Measurements from ENCODE around the gene DNAH8. TPM values are rescaled to one million over a fixed set of nuclear protein-coding genes. Genes with fewer than 3 reads are reported as not detected.

The DNAH8 gene
- total and polyA plus RNA-seq, 9 donors: 0.58 to 4.3 (median 1.5) TPM

- Histone ChIP-seq H3K4me3 (ENCODE audit: low read length) (no peak overlapping the region), H3K27me3 (ENCODE audit: control insufficient read depth, insufficient read depth, low read length) (no peaks in the 10 kb centered on the region), H3K36me3 (ENCODE audit: control insufficient read depth, insufficient read depth, low read length) (no peaks in the 10 kb centered on the region), H3K27ac (ENCODE audit: low read length) (no peak overlapping the region), H3K9me3 (replicated peaks; ENCODE audit: control insufficient read depth, low read depth, low read length) (peaks cover 6% of the 10 kb centered on the region), H3K4me1 (ENCODE audit: control insufficient read depth, insufficient read depth, low read length) (peaks cover 3% of the 10 kb centered on the region)
- WGBS (ENCODE audit: insufficient coverage): no CpG with 5 or more reads among the region's 3 CpGs
- DNase-seq: no peak
These were observed 13.6 kb upstream of the DNAH8 start for GRCh38 chr6:38701551-38701950.

- Histone ChIP-seq H3K4me3 (ENCODE audit: low read length) (peak within 1 kb of the TSS; percentile 92), H3K9me3 (replicated peaks; ENCODE audit: control insufficient read depth, low read depth, low read length) (peaks cover 6% of the 10 kb centered on the region), H3K4me1 (ENCODE audit: control insufficient read depth, insufficient read depth, low read length) (peaks cover 3% of the 10 kb centered on the region), H3K27me3 (ENCODE audit: control insufficient read depth, insufficient read depth, low read length) (no peaks in the 10 kb centered on the region), H3K27ac (ENCODE audit: low read length) (peak within 1 kb of the TSS; percentile 97), H3K36me3 (ENCODE audit: control insufficient read depth, insufficient read depth, low read length) (no peaks in the 10 kb centered on the region)
- under 1% methylated on average over 43 of the region's 53 CpGs for WGBS (ENCODE audit: insufficient coverage)
- peak; percentile 100 for DNase-seq
These were observed 12.3 kb upstream of the DNAH8 start, which contains the start of gene GLO1 for GRCh38 chr6:38702558-38703397. GLO1 (minus strand) TSS chr6:38703145; CDS start chr6:38703054, 91 bp downstream.

- H3K4me1 ChIP-seq (ENCODE audit: control insufficient read depth, insufficient read depth, low read length): peaks cover 3% of the 10 kb centered on the region
- no peaks in the 10 kb centered on the region for H3K36me3 ChIP-seq (ENCODE audit: control insufficient read depth, insufficient read depth, low read length)
- H3K9me3 ChIP-seq (replicated peaks; ENCODE audit: control insufficient read depth, low read depth, low read length): peaks cover 6% of the 10 kb centered on the region
- 80% methylated on average over 1 of the region's 5 CpGs for WGBS (ENCODE audit: insufficient coverage)
- no peak overlapping the region for H3K4me3 ChIP-seq (ENCODE audit: low read length)
- no peaks in the 10 kb centered on the region for H3K27me3 ChIP-seq (ENCODE audit: control insufficient read depth, insufficient read depth, low read length)
- no peak for DNase-seq
- H3K27ac ChIP-seq (ENCODE audit: low read length): no peak overlapping the region
These were observed 11.0 kb upstream of the DNAH8 start for GRCh38 chr6:38703949-38704590.

- no peak overlapping the region for H3K4me3 ChIP-seq (ENCODE audit: low read length)
- peaks cover 1% of the 10 kb centered on the region for H3K9me3 ChIP-seq (replicated peaks; ENCODE audit: control insufficient read depth, low read depth, low read length)
- peaks cover 3% of the 10 kb centered on the region for H3K4me1 ChIP-seq (ENCODE audit: control insufficient read depth, insufficient read depth, low read length)
- H3K36me3 ChIP-seq (ENCODE audit: control insufficient read depth, insufficient read depth, low read length): no peaks in the 10 kb centered on the region
- 45% methylated on average over 1 of the region's 2 CpGs for WGBS (ENCODE audit: insufficient coverage)
- no peak overlapping the region for H3K27ac ChIP-seq (ENCODE audit: low read length)
- no peaks in the 10 kb centered on the region for H3K27me3 ChIP-seq (ENCODE audit: control insufficient read depth, insufficient read depth, low read length)
- no peak for DNase-seq
These were observed 9.2 kb upstream of the DNAH8 start for GRCh38 chr6:38705924-38706323.

- H3K9me3 ChIP-seq (replicated peaks; ENCODE audit: control insufficient read depth, low read depth, low read length): no peaks in the 10 kb centered on the region
- no peak overlapping the region for H3K27ac ChIP-seq (ENCODE audit: low read length)
- H3K4me3 ChIP-seq (ENCODE audit: low read length): no peak overlapping the region
- H3K27me3 ChIP-seq (ENCODE audit: control insufficient read depth, insufficient read depth, low read length): no peaks in the 10 kb centered on the region
- no peaks in the 10 kb centered on the region for H3K36me3 ChIP-seq (ENCODE audit: control insufficient read depth, insufficient read depth, low read length)
- H3K4me1 ChIP-seq (ENCODE audit: control insufficient read depth, insufficient read depth, low read length): no peaks in the 10 kb centered on the region
- DNase-seq: peak; percentile 18
- no CpG with 5 or more reads among the region's 2 CpGs for WGBS (ENCODE audit: insufficient coverage)
These were observed 6.6 kb upstream of the DNAH8 start for GRCh38 chr6:38708496-38708895.

GRCh38 chr6:38713812-38714211 is 1.3 kb upstream of the DNAH8 start:
- H3K27ac ChIP-seq (ENCODE audit: low read length): no peak overlapping the region
- H3K4me1 ChIP-seq (ENCODE audit: control insufficient read depth, insufficient read depth, low read length): peaks cover 2% of the 10 kb centered on the region
- no peaks in the 10 kb centered on the region for H3K36me3 ChIP-seq (ENCODE audit: control insufficient read depth, insufficient read depth, low read length)
- no peaks in the 10 kb centered on the region for H3K9me3 ChIP-seq (replicated peaks; ENCODE audit: control insufficient read depth, low read depth, low read length)
- WGBS (ENCODE audit: insufficient coverage): 33% methylated on average over 3 of the region's 6 CpGs
- DNase-seq: no peak
- no peak overlapping the region for H3K4me3 ChIP-seq (ENCODE audit: low read length)
- H3K27me3 ChIP-seq (ENCODE audit: control insufficient read depth, insufficient read depth, low read length): peaks cover 31% of the 10 kb centered on the region

DNA sequence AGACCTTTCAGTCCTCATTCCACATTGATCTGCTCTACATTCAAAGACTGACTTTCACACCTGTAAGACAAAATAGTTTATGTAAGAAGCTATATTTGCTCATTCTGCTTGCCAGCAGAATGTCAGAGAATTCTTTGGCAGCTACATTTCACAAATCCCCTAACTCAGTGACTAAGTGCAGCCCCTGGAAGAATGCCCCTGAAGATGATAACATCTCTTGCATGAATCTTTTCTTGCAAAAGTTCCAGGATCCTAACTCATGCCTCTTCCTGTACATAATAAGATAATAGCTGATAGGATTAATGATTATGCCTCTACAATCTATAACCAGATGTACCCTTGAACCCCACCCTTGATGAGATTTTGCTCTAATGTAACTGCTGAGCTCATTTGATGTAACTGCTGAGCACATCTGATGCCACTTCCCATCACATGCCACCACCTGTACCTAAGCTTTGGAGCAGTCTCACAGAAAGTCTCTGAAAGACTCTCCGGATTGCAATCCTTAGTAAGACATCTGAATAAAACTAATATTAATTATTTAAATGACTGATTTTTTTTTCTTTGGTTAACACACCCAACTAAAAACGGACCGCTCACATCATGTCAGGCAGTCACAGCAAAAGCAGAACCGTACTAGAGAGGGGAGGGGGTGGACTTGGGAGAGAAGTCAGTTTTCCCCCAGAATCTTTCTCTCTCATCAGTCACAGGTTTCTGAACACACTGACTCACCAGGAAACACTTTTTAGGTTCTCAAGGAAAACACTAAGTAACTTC is 684 bp upstream of the DNAH8 start:
- H3K9me3 ChIP-seq (replicated peaks; ENCODE audit: control insufficient read depth, low read depth, low read length): no peaks in the 10 kb centered on the region
- H3K27ac ChIP-seq (ENCODE audit: low read length): no peak overlapping the region
- no CpG with 5 or more reads among the region's 4 CpGs for WGBS (ENCODE audit: insufficient coverage)
- peaks cover 31% of the 10 kb centered on the region for H3K27me3 ChIP-seq (ENCODE audit: control insufficient read depth, insufficient read depth, low read length)
- DNase-seq: no peak
- H3K4me3 ChIP-seq (ENCODE audit: low read length): no peak overlapping the region
- H3K36me3 ChIP-seq (ENCODE audit: control insufficient read depth, insufficient read depth, low read length): no peaks in the 10 kb centered on the region
- H3K4me1 ChIP-seq (ENCODE audit: control insufficient read depth, insufficient read depth, low read length): peaks cover 2% of the 10 kb centered on the region

DNA sequence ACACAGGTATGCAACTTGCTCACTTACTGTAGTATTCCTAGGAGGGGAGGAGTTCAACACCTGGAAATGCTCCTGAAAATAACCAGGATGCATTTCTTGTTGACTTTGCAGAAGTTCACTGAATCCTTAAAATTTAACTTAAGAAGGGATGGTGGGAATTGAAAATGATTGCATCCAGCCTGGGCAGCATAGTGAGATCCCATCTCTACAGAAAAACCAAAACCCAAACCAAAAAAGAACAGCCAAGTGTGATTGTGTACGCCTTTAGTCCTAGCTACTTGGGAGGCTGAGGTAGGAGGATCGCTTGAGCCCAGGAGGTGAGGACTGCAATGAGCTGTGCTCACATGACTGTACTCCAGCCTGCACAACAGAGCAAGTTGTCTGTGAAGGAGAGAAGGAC is 1.7 kb downstream of the DNAH8 start:
- H3K27me3 ChIP-seq (ENCODE audit: control insufficient read depth, insufficient read depth, low read length): peaks cover 33% of the 10 kb centered on the region

GRCh38 chr6:38719358-38719757 is 4.2 kb downstream of the DNAH8 start:
- Histone ChIP-seq H3K9me3 (replicated peaks; ENCODE audit: control insufficient read depth, low read depth, low read length) (no peaks in the 10 kb centered on the region), H3K36me3 (ENCODE audit: control insufficient read depth, insufficient read depth, low read length) (no peaks in the 10 kb centered on the region), H3K4me3 (ENCODE audit: low read length) (no peak overlapping the region), H3K4me1 (ENCODE audit: control insufficient read depth, insufficient read depth, low read length) (peaks cover 2% of the 10 kb centered on the region), H3K27ac (ENCODE audit: low read length) (no peak overlapping the region), H3K27me3 (ENCODE audit: control insufficient read depth, insufficient read depth, low read length) (peaks cover 27% of the 10 kb centered on the region)
- 80% methylated on average over 1 of the region's 1 CpG for WGBS (ENCODE audit: insufficient coverage)
- no peak for DNase-seq

More for the DNA sequence above, 1.7 kb downstream of the DNAH8 start:
- H3K4me3 ChIP-seq (ENCODE audit: low read length): no peak overlapping the region
- no peaks in the 10 kb centered on the region for H3K36me3 ChIP-seq (ENCODE audit: control insufficient read depth, insufficient read depth, low read length)
- H3K9me3 ChIP-seq (replicated peaks; ENCODE audit: control insufficient read depth, low read depth, low read length): no peaks in the 10 kb centered on the region
- no peak for DNase-seq
- no peak overlapping the region for H3K27ac ChIP-seq (ENCODE audit: low read length)
- WGBS (ENCODE audit: insufficient coverage): 100% methylated on average over 1 of the region's 2 CpGs
- peaks cover 2% of the 10 kb centered on the region for H3K4me1 ChIP-seq (ENCODE audit: control insufficient read depth, insufficient read depth, low read length)

GRCh38 chr6:38720295-38720694 is 5.2 kb downstream of the DNAH8 start:
- no peak overlapping the region for H3K4me3 ChIP-seq (ENCODE audit: low read length)
- H3K9me3 ChIP-seq (replicated peaks; ENCODE audit: control insufficient read depth, low read depth, low read length): no peaks in the 10 kb centered on the region
- H3K36me3 ChIP-seq (ENCODE audit: control insufficient read depth, insufficient read depth, low read length): no peaks in the 10 kb centered on the region
- H3K27me3 ChIP-seq (ENCODE audit: control insufficient read depth, insufficient read depth, low read length): peaks cover 18% of the 10 kb centered on the region
- no peak overlapping the region for H3K27ac ChIP-seq (ENCODE audit: low read length)
- H3K4me1 ChIP-seq (ENCODE audit: control insufficient read depth, insufficient read depth, low read length): no peaks in the 10 kb centered on the region
- DNase-seq: no peak
- no CpG with 5 or more reads among the region's 2 CpGs for WGBS (ENCODE audit: insufficient coverage)
